GM18907 (cell line): ENCODE data around the gene PTBP3.

Experiments
- ATAC-seq: cut with Tn5 transposase; IDR thresholded peaks from one replicate; pipeline ENCODE4 v1.9.1; 2021; ENCODE audit warnings: mild to moderate bottlenecking, moderate library complexity; ENCODE audit not compliant: unreplicated experiment

PTBP3 gene

DNA sequence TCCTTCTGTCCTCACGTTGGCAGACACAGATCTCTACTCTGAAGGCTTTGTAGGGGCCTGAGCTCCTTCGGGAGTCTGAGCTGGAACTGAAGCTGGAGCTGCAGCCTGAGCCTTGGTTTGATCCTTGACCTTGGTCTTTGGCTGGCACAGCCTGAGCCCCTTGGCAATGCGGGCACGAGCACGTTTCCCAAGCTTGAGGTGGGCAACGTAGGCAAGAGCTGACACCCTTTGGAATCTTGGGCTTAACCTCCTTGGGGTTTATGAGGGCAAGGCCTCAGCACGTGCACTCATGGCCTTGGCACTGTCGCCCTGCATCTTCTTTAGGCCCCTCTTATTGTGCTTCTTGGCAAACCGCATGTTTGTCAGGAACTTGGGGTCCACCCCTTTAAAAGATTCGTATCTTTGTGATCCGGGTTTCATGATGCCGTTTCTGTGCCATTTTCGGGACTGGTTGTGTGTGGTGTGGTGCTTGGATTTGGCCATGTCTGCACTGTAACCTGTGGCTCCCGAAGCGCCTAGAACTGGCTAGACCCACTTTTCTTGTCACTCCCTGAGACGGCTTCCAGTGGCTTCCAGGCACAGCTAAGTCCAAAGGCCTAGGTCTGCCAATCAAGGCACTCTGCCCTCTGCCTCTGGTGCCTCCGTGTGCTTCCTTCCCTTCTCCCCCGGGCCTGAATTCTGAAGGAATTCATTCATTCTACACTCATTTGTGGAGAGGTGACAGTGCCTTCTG is 159.8 kb downstream of the PTBP3 start:
- no peak for ATAC-seq

- no peak for ATAC-seq
Observed at GRCh38 chr9:112170968-112171367, 162.5 kb downstream of the PTBP3 start.

- no peak for ATAC-seq
Observed at GRCh38 chr9:112170235-112170634, 163.2 kb downstream of the PTBP3 start.

- no peak for ATAC-seq
Observed at GRCh38 chr9:112169368-112169767, 164.1 kb downstream of the PTBP3 start.

GRCh38 chr9:112168197-112168596 is 165.2 kb downstream of the PTBP3 start:
- ATAC-seq, result no peak
